Mesenchymal stem cell (in vitro differentiated cells and primary cell): ENCODE measurements around the gene ANKRD49. TPM values are rescaled to one million over a fixed set of nuclear protein-coding genes. Genes with fewer than 3 reads are reported as not detected.

Source experiments
- DNase-seq: peaks from one replicate; pipeline ENCODE4 v3.0.0-alpha.2; 2013
- H2AFZ ChIP-seq: one replicate; pipeline ENCODE4 v1.6.1; 2013; ENCODE audit warnings: low read depth, mild to moderate bottlenecking, control low read depth, inconsistent platforms, low read length, moderate library complexity
- H2AK5ac ChIP-seq: 2 replicates; pipeline ENCODE4 v1.6.1; 2013; ENCODE audit warnings: low read length, moderate library complexity, mild to moderate bottlenecking, inconsistent platforms; ENCODE audit not compliant: severe bottlenecking
- H2BK120ac ChIP-seq: one replicate; pipeline ENCODE4 v1.6.1; 2013; ENCODE audit warnings: low read depth, mild to moderate bottlenecking, inconsistent platforms, low read length, moderate library complexity
- H2BK12ac ChIP-seq, 2 experiments: one replicate each; pipeline ENCODE4 v1.6.1; 2013; ENCODE audit warnings: inconsistent platforms in 2 of 2, low read length in 2 of 2, mild to moderate bottlenecking in 2 of 2, moderate library complexity in 2 of 2, control low read depth in 1 of 2
- H2BK15ac ChIP-seq: one replicate; pipeline ENCODE4 v1.6.1; 2013; ENCODE audit warnings: mild to moderate bottlenecking, low read depth, inconsistent platforms; ENCODE audit not compliant: poor library complexity, severe bottlenecking
- H2BK5ac ChIP-seq: 2 replicates; pipeline ENCODE4 v1.6.1; 2013; ENCODE audit warnings: low read depth, mild to moderate bottlenecking, low read length, control low read depth, inconsistent platforms; ENCODE audit not compliant: poor library complexity, severe bottlenecking
- H3K14ac ChIP-seq, 2 experiments: one replicate each; pipeline ENCODE4 v1.6.1; 2013; ENCODE audit warnings: inconsistent platforms in 2 of 2, low read length in 2 of 2, control low read depth in 1 of 2, mild to moderate bottlenecking in 1 of 2, moderate library complexity in 1 of 2
- H3K18ac ChIP-seq, 2 experiments: one replicate each; pipeline ENCODE4 v1.6.1; 2013; ENCODE audit warnings: inconsistent platforms in 2 of 2, low read length in 2 of 2, control low read depth in 1 of 2, low read depth in 1 of 2, mild to moderate bottlenecking in 1 of 2
- H3K23ac ChIP-seq, 2 experiments: one replicate each; pipeline ENCODE4 v1.6.1; 2013; ENCODE audit warnings: inconsistent platforms in 2 of 2, low read length in 2 of 2, mild to moderate bottlenecking in 2 of 2, moderate library complexity in 2 of 2, control low read depth in 1 of 2
- H3K27ac ChIP-seq: 2 replicates; pipeline ENCODE4 v1.5.1; 2013; ENCODE audit warnings: mild to moderate bottlenecking, moderate library complexity, low read length, control low read depth, inconsistent platforms; ENCODE audit not compliant: poor library complexity, severe bottlenecking
- H3K27me3 ChIP-seq, 2 experiments: 2 replicates each; pipeline versions ENCODE4 v1.6.1 to v1.7.0; 2013; ENCODE audit warnings: low read length in 2 of 2, mild to moderate bottlenecking in 2 of 2, moderate library complexity in 2 of 2, control low read depth in 1 of 2, inconsistent platforms in 1 of 2; ENCODE audit not compliant: control insufficient read depth in 1 of 2, insufficient read depth in 1 of 2
- H3K36me3 ChIP-seq, 2 experiments: 2 replicates each; pipeline versions ENCODE4 v1.6.1 to v1.7.0; 2013; ENCODE audit warnings: low read length in 2 of 2, control low read depth in 1 of 2, inconsistent platforms in 1 of 2, low read depth in 1 of 2, mild to moderate bottlenecking in 1 of 2; ENCODE audit not compliant: insufficient read depth in 2 of 2, control insufficient read depth in 1 of 2
- H3K4ac ChIP-seq, 2 experiments: one replicate each; pipeline ENCODE4 v1.6.1; 2013; ENCODE audit warnings: inconsistent platforms in 2 of 2, low read length in 2 of 2, mild to moderate bottlenecking in 2 of 2, moderate library complexity in 2 of 2, control low read depth in 1 of 2, low read depth in 1 of 2
- H3K4me1 ChIP-seq: 2 replicates; pipeline ENCODE4 v1.6.1; 2013; ENCODE audit warnings: low read depth, low read length, control low read depth; ENCODE audit not compliant: control insufficient read depth, insufficient read depth
- H3K4me2 ChIP-seq: 2 replicates; pipeline ENCODE4 v1.6.1; 2013; ENCODE audit warnings: low read length, mild to moderate bottlenecking, inconsistent platforms; ENCODE audit not compliant: poor library complexity, severe bottlenecking
- H3K4me3 ChIP-seq, 2 experiments: 2 replicates each; pipeline versions ENCODE4 v1.5.1 to v1.7.0; 2013; ENCODE audit warnings: low read length in 2 of 2, mild to moderate bottlenecking in 2 of 2, control low read depth in 1 of 2, low read depth in 1 of 2; ENCODE audit not compliant: insufficient read depth in 1 of 2
- H3K79me1 ChIP-seq: replicated peaks from 2 replicates; pipeline ENCODE4 v1.6.1; 2013; ENCODE audit warnings: mild to moderate bottlenecking, control low read depth, low read length, inconsistent platforms; ENCODE audit not compliant: poor library complexity, severe bottlenecking
- H3K9ac ChIP-seq: 2 replicates; pipeline ENCODE4 v1.7.0; 2013; ENCODE audit warnings: mild to moderate bottlenecking, low read length, moderate library complexity
- H3K9me3 ChIP-seq: 2 replicates; pipeline ENCODE4 v1.7.0; 2013; ENCODE audit warnings: mild to moderate bottlenecking, low read length; ENCODE audit not compliant: control insufficient read depth
- H4K8ac ChIP-seq: one replicate; pipeline ENCODE4 v1.6.1; 2013; ENCODE audit warnings: inconsistent platforms, mild to moderate bottlenecking, low read length, moderate library complexity
- H4K91ac ChIP-seq: one replicate; pipeline ENCODE4 v1.6.1; 2013; ENCODE audit warnings: mild to moderate bottlenecking, low read length, inconsistent platforms
- WGBS: methylation state at CpG from one replicate; pipeline ENCODE4 v1.1.7; 2013; ENCODE audit warnings: mixed read lengths; 5-methylcytosine and 5-hydroxymethylcytosine counted together
- polyA plus RNA-seq, 2 experiments: library from polyadenylated mRNA; stranded (reverse); fragments of 200-250 nt; gene quantifications; one replicate each; pipeline ENCODE4 v1.2.3, GENCODE V29; 2013

Gene ANKRD49, protein sequence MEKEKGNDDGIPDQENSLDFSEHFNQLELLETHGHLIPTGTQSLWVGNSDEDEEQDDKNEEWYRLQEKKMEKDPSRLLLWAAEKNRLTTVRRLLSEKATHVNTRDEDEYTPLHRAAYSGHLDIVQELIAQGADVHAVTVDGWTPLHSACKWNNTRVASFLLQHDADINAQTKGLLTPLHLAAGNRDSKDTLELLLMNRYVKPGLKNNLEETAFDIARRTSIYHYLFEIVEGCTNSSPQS
- polyA plus RNA-seq (2013, experiment 1 of 2), result 18.4 TPM
- 19.0 TPM for polyA plus RNA-seq (2013, experiment 2 of 2)

DNA sequence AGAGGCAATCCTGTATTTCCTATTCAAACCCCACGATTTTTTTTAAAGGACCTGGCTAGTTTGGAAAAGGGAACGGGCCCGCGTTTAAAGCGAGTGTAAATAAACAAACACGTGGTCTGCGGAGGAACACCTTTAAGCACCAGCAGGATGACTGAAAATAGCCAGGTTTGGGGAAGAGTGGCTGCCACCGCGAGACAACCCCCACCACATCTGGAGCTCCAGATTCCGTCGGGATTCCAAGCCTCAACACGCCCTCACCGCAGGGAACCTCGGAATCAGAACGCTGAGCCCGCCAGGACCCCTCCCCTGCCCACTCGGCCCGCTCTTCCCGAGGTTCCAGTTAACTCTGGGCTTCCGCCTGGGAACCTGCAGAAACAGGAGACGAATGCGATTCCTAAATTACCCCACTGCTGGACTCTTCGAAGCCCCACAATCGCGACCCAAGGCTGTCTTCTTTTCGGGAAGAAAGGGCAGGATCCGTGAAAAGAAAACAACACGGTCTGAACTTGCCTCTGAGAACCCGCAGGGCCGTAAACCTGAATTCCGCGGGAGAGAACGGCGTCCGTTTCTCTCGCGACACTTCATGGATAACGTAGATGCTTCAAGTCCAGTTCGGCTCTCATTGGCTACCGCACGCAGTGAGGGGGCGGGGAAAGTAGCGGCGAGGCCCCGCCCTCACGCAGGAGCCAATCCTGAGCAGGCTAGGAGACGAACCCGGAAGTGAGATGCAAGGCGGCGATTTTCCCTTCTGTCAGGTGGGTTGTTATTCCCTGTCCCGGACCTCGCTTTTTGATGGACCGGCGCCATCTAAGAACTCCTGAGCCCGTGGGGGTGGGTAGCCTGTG is at the start of gene ANKRD49, which contains the start of gene MRE11:
ANKRD49 (plus strand) TSS at position 704 of the 845 bp plus-strand sequence. CDS start 2,710 bp downstream, outside the sequence.
MRE11 (minus strand) TSS at position 564 of the 845 bp plus-strand sequence. CDS start 1,043 bp downstream, outside the sequence.
- Histone ChIP-seq H3K14ac (no peak within 1 kb of the TSS), H3K27me3 (no peaks in the 10 kb centered on the region)
- under 1% methylated on average over 55 of the region's 55 CpGs for WGBS

DNA sequence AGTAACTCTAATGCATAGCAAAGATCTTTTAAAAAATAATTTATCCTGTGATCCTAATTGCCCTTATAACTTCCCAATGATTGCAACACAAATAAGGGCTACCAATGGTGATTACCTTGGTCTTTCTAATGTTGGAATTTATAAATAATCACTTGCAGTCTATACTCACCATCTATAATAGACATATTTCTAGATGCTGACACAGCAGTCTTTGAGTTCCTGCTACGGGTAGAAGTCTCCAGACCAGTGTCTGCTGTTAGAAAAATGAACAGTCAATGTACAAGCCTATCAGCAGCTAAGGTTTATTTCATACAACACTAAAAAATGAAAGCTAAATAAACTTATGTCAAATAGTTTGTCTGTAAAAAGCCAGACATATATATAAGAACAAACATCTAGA is 48.1 kb upstream of the ANKRD49 start:
- H4K91ac ChIP-seq, result no peak overlapping the region
- no peak overlapping the region for H3K4ac ChIP-seq
- H3K4me1 ChIP-seq, result no peaks in the 10 kb centered on the region
- H2BK12ac ChIP-seq, result no peak overlapping the region
- no peak overlapping the region for H4K8ac ChIP-seq
- no peak overlapping the region for H2BK120ac ChIP-seq
- no peak overlapping the region for H2AFZ ChIP-seq
- DNase-seq, result no peak
- H3K79me1 ChIP-seq, result no peaks in the 10 kb centered on the region
- H3K14ac ChIP-seq, result no peak overlapping the region
- 100% methylated on average over 1 of the region's 1 CpG for WGBS
- H3K27me3 ChIP-seq, result no peaks in the 10 kb centered on the region
- H3K23ac ChIP-seq, result no peak overlapping the region
- no peak overlapping the region for H3K9ac ChIP-seq
- H2BK5ac ChIP-seq, result no peak overlapping the region
- H3K4me2 ChIP-seq, result no peak overlapping the region
- no peak overlapping the region for H3K27ac ChIP-seq
- no peak overlapping the region for H2BK15ac ChIP-seq
- H2AK5ac ChIP-seq, result no peak overlapping the region
- no peak overlapping the region for H3K18ac ChIP-seq
- H3K36me3 ChIP-seq, result peaks cover 0 to 40% of the 10 kb centered on the region in 2 experiments
- H3K4me3 ChIP-seq, result no peak overlapping the region
- H3K9me3 ChIP-seq, result no peaks in the 10 kb centered on the region

More for the DNA sequence above, at the start of gene ANKRD49, which contains the start of gene MRE11:
- Histone ChIP-seq H2BK120ac (no peak within 1 kb of the TSS), H3K4me1 (no peaks in the 10 kb centered on the region), H3K4ac (peak within 1 kb of the TSS in 1 of 2 experiments; percentile 51), H2AFZ (peak within 1 kb of the TSS; percentile 91), H3K9me3 (no peaks in the 10 kb centered on the region), H3K9ac (peak within 1 kb of the TSS; percentile 94), H2BK15ac (no peak within 1 kb of the TSS), H2BK12ac (no peak within 1 kb of the TSS), H3K36me3 (peaks cover 4 to 45% of the 10 kb centered on the region in 2 experiments), H3K27ac (peak within 1 kb of the TSS; percentile 51), H2AK5ac (no peak within 1 kb of the TSS), H3K18ac (peak within 1 kb of the TSS in 1 of 2 experiments; percentile 63), H4K8ac (peak within 1 kb of the TSS; percentile 78), H4K91ac (no peak within 1 kb of the TSS), H3K4me3 (peak within 1 kb of the TSS; percentile 85 to 91), H3K4me2 (peak within 1 kb of the TSS; percentile 88), H3K79me1 (peaks cover 22% of the 10 kb centered on the region), H2BK5ac (no peak within 1 kb of the TSS), H3K23ac (peak within 1 kb of the TSS in 1 of 2 experiments; percentile 71)
- DNase-seq, result peak; percentile 98

DNA sequence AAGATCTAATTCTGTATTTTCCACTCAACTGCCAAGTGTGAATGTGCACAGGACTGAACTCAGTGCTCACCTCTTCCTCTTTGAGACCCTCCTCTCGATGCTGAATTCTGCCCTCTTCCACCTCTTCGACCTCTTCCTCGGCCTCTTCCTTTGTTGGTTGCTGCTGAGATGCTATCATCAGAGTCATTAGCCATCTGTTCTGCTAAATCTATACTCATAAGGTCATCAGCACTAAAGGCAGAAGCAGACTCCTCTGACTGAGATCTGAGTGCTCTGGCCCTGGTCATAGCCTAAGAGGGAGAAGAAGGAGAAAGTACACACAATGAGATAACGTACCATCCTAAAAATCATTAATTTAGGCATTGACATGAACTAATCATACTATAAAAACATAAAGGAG is 46.6 kb upstream of the ANKRD49 start:
- H2BK15ac ChIP-seq, result no peak overlapping the region
- H3K23ac ChIP-seq, result no peak overlapping the region
- no peak overlapping the region for H4K91ac ChIP-seq
- no peak overlapping the region for H2BK12ac ChIP-seq
- no peak overlapping the region for H2AK5ac ChIP-seq
- no peak overlapping the region for H3K4me2 ChIP-seq
- no peaks in the 10 kb centered on the region for H3K4me1 ChIP-seq
- H3K4ac ChIP-seq, result no peak overlapping the region
- no peak overlapping the region for H2BK5ac ChIP-seq
- H3K27me3 ChIP-seq, result no peaks in the 10 kb centered on the region
- H3K36me3 ChIP-seq, result peaks cover 0 to 33% of the 10 kb centered on the region in 2 experiments
- H3K9ac ChIP-seq, result no peak overlapping the region
- no peaks in the 10 kb centered on the region for H3K79me1 ChIP-seq
- no peak for DNase-seq
- H2BK120ac ChIP-seq, result no peak overlapping the region
- H3K27ac ChIP-seq, result no peak overlapping the region
- no peaks in the 10 kb centered on the region for H3K9me3 ChIP-seq
- H3K4me3 ChIP-seq, result no peak overlapping the region
- H2AFZ ChIP-seq, result no peak overlapping the region
- H3K18ac ChIP-seq, result no peak overlapping the region
- no peak overlapping the region for H3K14ac ChIP-seq
- no peak overlapping the region for H4K8ac ChIP-seq
- 94% methylated on average over 3 of the region's 4 CpGs for WGBS

DNA sequence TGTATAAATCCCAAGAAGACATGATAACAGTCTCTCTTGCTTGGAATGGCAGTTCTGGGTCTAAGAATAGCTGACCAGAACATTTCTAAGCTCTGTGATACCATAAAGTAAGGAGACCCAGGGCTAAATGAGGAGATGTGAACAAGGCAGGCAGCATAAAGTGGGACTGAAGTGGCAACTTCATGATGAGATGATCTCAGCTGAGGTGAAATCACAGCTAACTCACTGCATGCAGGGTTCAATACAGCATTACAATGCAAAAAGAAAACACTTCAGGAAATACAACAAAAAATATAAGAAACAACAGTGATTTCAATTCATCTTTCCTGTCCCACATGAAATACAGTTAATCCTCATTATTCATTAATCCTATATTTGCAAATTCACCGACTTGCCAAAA is 44.8 kb upstream of the ANKRD49 start:
- no peaks in the 10 kb centered on the region for H3K4me1 ChIP-seq
- H2BK120ac ChIP-seq, result no peak overlapping the region
- H3K27me3 ChIP-seq, result no peaks in the 10 kb centered on the region
- H4K91ac ChIP-seq, result no peak overlapping the region
- H3K36me3 ChIP-seq, result peaks cover 0 to 27% of the 10 kb centered on the region in 2 experiments
- H2BK5ac ChIP-seq, result no peak overlapping the region
- no peak overlapping the region for H2BK12ac ChIP-seq
- H3K9ac ChIP-seq, result peak overlapping the region; percentile 81
- no peak overlapping the region for H3K23ac ChIP-seq
- H2AFZ ChIP-seq, result no peak overlapping the region
- no peaks in the 10 kb centered on the region for H3K79me1 ChIP-seq
- H3K18ac ChIP-seq, result no peak overlapping the region
- H2BK15ac ChIP-seq, result no peak overlapping the region
- H3K4ac ChIP-seq, result no peak overlapping the region
- no peak overlapping the region for H3K14ac ChIP-seq
- no peak overlapping the region for H2AK5ac ChIP-seq
- H3K27ac ChIP-seq, result no peak overlapping the region
- no peak overlapping the region for H4K8ac ChIP-seq
- DNase-seq, result no peak
- H3K4me3 ChIP-seq, result peak overlapping the region in 1 of 2 experiments; percentile 54
- H3K9me3 ChIP-seq, result no peaks in the 10 kb centered on the region
- no peak overlapping the region for H3K4me2 ChIP-seq
- 91% methylated on average over 1 of the region's 1 CpG for WGBS
